Activated CD4-positive, alpha-beta T cell treated with anti-CD3 and anti-CD28 coated beads for 36 hours (primary cell): Measurements from ENCODE around the gene TP73. TPM values are rescaled to one million over a fixed set of nuclear protein-coding genes. Genes with fewer than 3 reads are reported as not detected.

Source experiments
- ATAC-seq: fragments of 200-7000 bp; cut with Tn5 transposase; one replicate; pipeline ENCODE4 v1.10.0; 2021; ENCODE audit warnings: mild to moderate bottlenecking, moderate library complexity
- CTCF ChIA-PET: fragments of 350-600 bp; sonication (Branson Sonifier 250); formaldehyde crosslinking; loops from one replicate; lab custom pipeline; 2021; ENCODE audit warnings: antibody characterized with exemption; lab: Charles Lee
- POLR2A ChIA-PET: fragments of 350-600 bp; sonication (Branson Sonifier 250); formaldehyde crosslinking; loops from one replicate; lab custom pipeline; 2021; ENCODE audit warnings: antibody characterized with exemption, inconsistent platforms; lab: Charles Lee
- DNase-seq: peaks from one replicate; pipeline ENCODE4 v3.0.0-alpha.2; 2020
- H3K27ac Mint-ChIP-seq: one replicate; pipeline ENCODE4 v1.8.0; 2021; ENCODE audit warnings: mixed read lengths
- H3K27me3 Mint-ChIP-seq: one replicate; pipeline ENCODE4 v1.8.0; 2021; ENCODE audit warnings: mixed read lengths
- H3K36me3 Mint-ChIP-seq: one replicate; pipeline ENCODE4 v1.8.0; 2021; ENCODE audit warnings: low read depth, mixed read lengths
- H3K4me1 Mint-ChIP-seq: one replicate; pipeline ENCODE4 v1.8.0; 2021; ENCODE audit warnings: mixed read lengths
- H3K4me3 Mint-ChIP-seq: one replicate; pipeline ENCODE4 v1.8.0; 2021; ENCODE audit warnings: mild to moderate bottlenecking, moderate library complexity, mixed read lengths
- H3K9me3 Mint-ChIP-seq: one replicate; pipeline ENCODE4 v1.8.0; 2021; ENCODE audit warnings: low read depth, mixed read lengths
- intact Hi-C, 2 experiments: fragments of 100-400 bp; cut with DNase I in 1 of 2; cut with micrococcal nuclease in 1 of 2; formaldehyde crosslinking; loops; one replicate each; pipeline versions ENCODE4 v1.14.2 to v1.15.1; 2022 to 2024; cut with DNase I, micrococcal nuclease
- total RNA-seq, 2 experiments: library from RNA; stranded (reverse); gene quantifications; one replicate each; pipeline ENCODE4 v1.2.3, GENCODE V29; 2021

The TP73 gene
- total RNA-seq, 2 experiments from 2014 or later, result 0.32 to 0.40 TPM

DNA sequence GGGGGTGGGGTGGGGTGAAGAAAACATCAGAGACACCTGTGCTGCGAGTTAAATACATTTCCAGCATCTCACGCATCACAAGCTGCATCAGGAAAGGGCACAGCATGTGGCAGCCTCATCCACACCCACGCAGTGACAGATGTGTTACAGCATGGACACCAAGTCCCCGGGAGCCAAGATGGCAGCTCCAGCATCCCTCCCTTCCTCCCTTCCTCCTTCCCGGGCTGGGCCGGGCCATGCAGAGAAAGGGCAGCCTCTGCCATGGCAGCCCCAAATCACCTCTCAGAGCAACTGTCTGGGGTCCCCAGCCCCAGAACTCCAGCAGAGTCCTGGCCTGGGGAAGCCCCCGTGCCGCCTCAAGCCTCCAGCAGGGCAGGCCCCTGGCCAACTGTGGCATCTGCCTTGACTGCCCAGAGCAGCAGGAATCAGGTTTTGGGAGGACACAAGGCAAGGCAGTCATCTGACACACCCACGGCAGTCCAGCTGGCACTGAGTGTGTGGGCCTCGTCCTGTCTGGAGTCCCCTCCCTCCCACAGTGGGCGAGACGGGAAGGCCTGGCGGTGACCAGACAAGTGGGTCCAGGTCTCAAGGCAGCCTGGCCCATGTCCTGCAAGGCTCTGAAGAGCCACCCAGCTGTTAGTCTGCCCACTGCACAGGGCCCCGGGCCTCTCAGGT lies 126.4 kb downstream of the TP73 start:
- Mint-ChIP-seq H3K4me1 (peaks cover 3% of the 10 kb centered on the region), H3K36me3 (peaks cover 26% of the 10 kb centered on the region), H3K27ac (no peak overlapping the region), H3K9me3 (no peaks in the 10 kb centered on the region), H3K4me3 (no peak overlapping the region), H3K27me3 (no peaks in the 10 kb centered on the region)
- no peak for DNase-seq
- POLR2A ChIA-PET, result no interaction called here
- CTCF ChIA-PET, result interaction anchor here (1.1 to 2.3 kb wide), 3 partner anchors 7 to 17 kb away, joined by 3 to 6 read pairs (median 3); partner anchors contain the start of gene LRRC47
- intact Hi-C loops, result loop anchor here in 1 of 2 experiments (10.0 kb wide), 1 partner anchor 1134 kb away; no protein-coding TSS in a partner anchor
- ATAC-seq, result no peak

DNA sequence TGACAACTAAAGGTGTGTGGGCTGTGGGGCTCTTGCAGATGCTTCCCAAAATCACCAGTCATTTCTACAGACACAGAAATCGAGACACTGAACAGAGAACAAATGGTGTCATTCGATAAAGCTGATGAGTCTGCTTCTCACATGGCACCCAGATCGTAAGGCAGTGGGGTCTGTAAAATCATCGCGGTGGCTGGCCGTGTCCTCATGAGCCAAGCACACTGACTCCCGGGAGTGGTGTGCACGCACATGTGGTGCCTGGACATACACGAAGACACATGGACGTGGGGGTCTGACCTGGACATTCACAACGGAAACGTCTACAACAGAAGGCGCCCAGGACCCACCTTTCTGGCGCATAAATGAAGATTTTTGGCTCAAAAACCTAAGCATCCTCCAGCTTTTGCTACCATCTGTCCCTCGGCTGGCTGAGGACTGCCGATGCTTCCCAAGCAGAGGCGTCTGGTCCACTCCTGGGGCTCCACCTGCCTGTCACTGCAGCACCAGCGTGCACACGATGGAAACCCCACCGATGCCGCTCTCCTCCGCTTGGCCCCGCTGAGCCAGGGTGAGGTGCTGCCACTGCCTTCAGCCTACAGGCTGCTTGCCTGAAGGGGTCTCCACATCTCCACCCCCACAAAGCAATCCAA lies 127.1 kb downstream of the TP73 start:
- Mint-ChIP-seq H3K4me3 (no peak overlapping the region), H3K4me1 (peaks cover 3% of the 10 kb centered on the region), H3K27ac (no peak overlapping the region), H3K9me3 (no peaks in the 10 kb centered on the region), H3K36me3 (peaks cover 32% of the 10 kb centered on the region), H3K27me3 (no peaks in the 10 kb centered on the region)
- ChIA-PET POLR2A (no interaction called here), CTCF (interaction anchor here (2.3 kb wide), 1 partner anchor 14 kb away, joined by 6 read pairs; no protein-coding TSS in a partner anchor)
- DNase-seq (no peak), ATAC-seq (no peak)
- intact Hi-C loops, result loop anchor here in 1 of 2 experiments (10.0 kb wide), 1 partner anchor 1135 kb away; no protein-coding TSS in a partner anchor

DNA sequence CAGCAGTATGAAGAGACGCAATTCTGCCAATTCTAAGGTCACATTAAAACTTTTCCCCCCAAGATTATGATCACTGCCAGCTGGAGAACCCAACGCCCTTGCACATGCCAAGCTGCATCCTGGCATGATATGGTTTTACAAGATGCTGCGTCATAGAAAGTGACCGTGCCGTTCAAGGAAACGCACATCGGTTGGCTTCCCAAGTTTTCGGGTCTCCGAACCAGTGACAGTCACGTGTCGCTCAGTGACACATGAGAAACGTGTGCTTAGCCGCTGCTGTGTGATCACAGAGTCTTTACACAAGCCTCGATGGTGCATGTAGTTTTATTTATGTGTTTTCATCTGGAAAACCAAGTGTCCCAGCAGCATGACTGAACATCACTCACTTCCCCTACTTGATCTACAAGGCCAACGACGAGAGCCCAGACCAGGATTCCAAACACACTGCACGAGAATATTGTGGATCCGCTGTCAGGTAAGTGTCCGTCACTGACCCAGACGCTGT lies 127.6 kb downstream of the TP73 start:
- H3K36me3 Mint-ChIP-seq, result peaks cover 35% of the 10 kb centered on the region
- H3K4me1 Mint-ChIP-seq, result peaks cover 3% of the 10 kb centered on the region
- CTCF ChIA-PET, result no interaction called here
- H3K27ac Mint-ChIP-seq, result peak overlapping the region; percentile 32
- intact Hi-C loops, result loop anchor here in 1 of 2 experiments (10.0 kb wide), 1 partner anchor 1135 kb away; no protein-coding TSS in a partner anchor
- DNase-seq (no peak), ATAC-seq (no peak)
- H3K27me3 Mint-ChIP-seq, result no peaks in the 10 kb centered on the region
- POLR2A ChIA-PET, result no interaction called here
- H3K9me3 Mint-ChIP-seq, result no peaks in the 10 kb centered on the region
- no peak overlapping the region for H3K4me3 Mint-ChIP-seq

- H3K4me3 Mint-ChIP-seq, result no peak overlapping the region
- CTCF ChIA-PET, result no interaction called here
- POLR2A ChIA-PET, result no interaction called here
- no peaks in the 10 kb centered on the region for H3K9me3 Mint-ChIP-seq
- H3K27ac Mint-ChIP-seq, result no peak overlapping the region
- ATAC-seq, result no peak
- peaks cover 41% of the 10 kb centered on the region for H3K36me3 Mint-ChIP-seq
- no peaks in the 10 kb centered on the region for H3K27me3 Mint-ChIP-seq
- intact Hi-C loops, result no loop called here
- peaks cover under 1% of the 10 kb centered on the region for H3K4me1 Mint-ChIP-seq
- no peak for DNase-seq
Measured at GRCh38 chr1:3780901-3781300, 128.6 kb downstream of the TP73 start.

- DNase-seq (no peak), ATAC-seq (no peak)
- ChIA-PET CTCF (no interaction called here), POLR2A (no interaction called here)
- H3K27me3 Mint-ChIP-seq, result no peaks in the 10 kb centered on the region
- H3K4me1 Mint-ChIP-seq, result peaks cover 7% of the 10 kb centered on the region
- intact Hi-C loops, result no loop called here
- no peaks in the 10 kb centered on the region for H3K9me3 Mint-ChIP-seq
- H3K27ac Mint-ChIP-seq, result no peak overlapping the region
- H3K4me3 Mint-ChIP-seq, result no peak overlapping the region
- peaks cover 47% of the 10 kb centered on the region for H3K36me3 Mint-ChIP-seq
Measured at GRCh38 chr1:3783651-3784474, 131.5 kb downstream of the TP73 start.

GRCh38 chr1:3785045-3785444 lies 132.7 kb downstream of the TP73 start:
- POLR2A ChIA-PET, result no interaction called here
- H3K27me3 Mint-ChIP-seq, result no peaks in the 10 kb centered on the region
- no peak for DNase-seq
- no peak for ATAC-seq
- no peak overlapping the region for H3K4me3 Mint-ChIP-seq
- intact Hi-C loops, result no loop called here
- no peak overlapping the region for H3K27ac Mint-ChIP-seq
- peaks cover 43% of the 10 kb centered on the region for H3K36me3 Mint-ChIP-seq
- CTCF ChIA-PET, result interaction anchor here (0.6 to 1.4 kb wide), 3 partner anchors 9 to 314 kb away, joined by 3 to 7 read pairs (median 4); partner anchors contain the start of gene LRRC47
- H3K4me1 Mint-ChIP-seq, result peaks cover 9% of the 10 kb centered on the region
- no peaks in the 10 kb centered on the region for H3K9me3 Mint-ChIP-seq

DNA sequence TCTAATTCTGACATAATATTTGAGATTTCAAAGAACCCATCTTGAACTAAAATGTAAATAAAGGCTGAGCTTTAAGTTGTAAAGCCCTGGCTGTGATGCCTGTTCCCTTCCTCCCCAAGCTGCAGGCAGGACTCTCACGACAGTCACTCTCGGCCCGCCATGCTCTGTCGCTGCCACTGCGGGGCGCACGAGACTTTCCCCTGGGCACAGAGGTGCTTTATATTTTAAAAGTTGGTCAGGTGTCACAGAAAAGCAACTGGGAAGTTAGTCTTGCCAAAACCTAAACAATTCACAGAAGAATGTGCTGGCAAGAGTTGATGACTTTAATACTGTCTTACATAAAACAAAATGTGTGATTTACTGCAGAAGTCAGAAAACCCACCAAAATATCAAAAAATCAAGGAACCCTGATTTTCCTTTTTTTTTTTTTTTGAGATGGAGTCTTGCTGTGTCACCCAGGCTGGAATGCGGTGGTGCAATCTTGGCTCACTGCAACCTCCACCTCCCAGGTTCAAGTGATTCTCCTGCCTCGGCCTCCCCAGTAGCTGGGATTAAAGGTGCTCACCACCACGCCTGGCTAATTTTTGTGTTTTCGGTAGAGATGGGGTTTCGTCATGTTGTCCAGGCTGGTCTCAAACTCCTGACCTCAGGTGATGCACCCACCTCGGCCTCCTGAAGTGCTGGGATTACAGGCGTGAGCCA lies 133.3 kb downstream of the TP73 start:
- H3K36me3 Mint-ChIP-seq, result peaks cover 38% of the 10 kb centered on the region

More for the DNA sequence above, 133.3 kb downstream of the TP73 start:
- intact Hi-C loops, result no loop called here
- CTCF ChIA-PET, result interaction anchor here (1.2 to 1.4 kb wide), 3 partner anchors 8 to 11 kb away, joined by 3 to 7 read pairs (median 3); partner anchors contain the start of gene LRRC47
- peaks cover 9% of the 10 kb centered on the region for H3K4me1 Mint-ChIP-seq
- no peaks in the 10 kb centered on the region for H3K9me3 Mint-ChIP-seq
- ATAC-seq (no peak), DNase-seq (peak; percentile 47)
- no peaks in the 10 kb centered on the region for H3K27me3 Mint-ChIP-seq
- no peak overlapping the region for H3K27ac Mint-ChIP-seq
- no peak overlapping the region for H3K4me3 Mint-ChIP-seq
- POLR2A ChIA-PET, result no interaction called here

Other genes starting within 250 kb of the TP73 start
- not detected for gene ARHGEF16, start 197.9 kb upstream of the TP73 start, total RNA-seq
- 1 to 10 TPM; 2.6 to 4.5 TPM for gene MEGF6, start 41.0 kb upstream of the TP73 start, total RNA-seq
- 1 to 10 TPM; 6.7 to 7.2 TPM for gene TPRG1L, start 27.5 kb upstream of the TP73 start, total RNA-seq
- 10 to 100 TPM; 26.3 to 28.9 TPM for gene WRAP73, start 2.4 kb upstream of the TP73 start, total RNA-seq
- not detected for gene CCDC27, start 99.9 kb downstream of the TP73 start, total RNA-seq
- gene SMIM1, start 120.2 kb downstream of the TP73 start, total RNA-seq, result 1 to 10 TPM; 3.0 to 4.2 TPM
- gene LRRC47, start 144.0 kb downstream of the TP73 start, total RNA-seq, result 10 to 100 TPM; 34.8 to 38.7 TPM
- gene CEP104, start 204.7 kb downstream of the TP73 start, total RNA-seq, result 10 to 100 TPM; 33.6 to 35.5 TPM
- 1 to 10 TPM; 7.2 to 8.4 TPM for gene DFFB, start 205.0 kb downstream of the TP73 start, total RNA-seq
- 10 to 100 TPM; 39.8 to 49.4 TPM for gene C1orf174, start 247.8 kb downstream of the TP73 start, total RNA-seq